Measurements from ENCODE around the gene ADISSP.

The ADISSP gene

GRCh38 chr20:3778976-3779375 lies 11.4 kb upstream of the ADISSP start:
- no peak for DNase-seq

- peak in 1 of 2 donors; percentile 36 for DNase-seq
Measured at GRCh38 chr20:3777716-3778629, 10.4 kb upstream of the ADISSP start.

GRCh38 chr20:3777381-3777715 lies 9.8 kb upstream of the ADISSP start:
- no peak for DNase-seq

- no peak for DNase-seq
Measured at GRCh38 chr20:3775457-3776108, 8.0 kb upstream of the ADISSP start.

- no peak for DNase-seq
Measured at GRCh38 chr20:3771552-3772058, 4.1 kb upstream of the ADISSP start.

- DNase-seq = peak; percentile 73 to 88
Measured at GRCh38 chr20:3768342-3769130, 983 bp upstream of the ADISSP start.

GRCh38 chr20:3767110-3767426 lies 485 bp downstream of the ADISSP start:
- DNase-seq = no peak

- DNase-seq = no peak
Measured at GRCh38 chr20:3766422-3767109, 987 bp downstream of the ADISSP start.

- DNase-seq = no peak
Measured at GRCh38 chr20:3765171-3765882, 2.2 kb downstream of the ADISSP start.

- no peak for DNase-seq
Measured at GRCh38 chr20:3764659-3765058, 2.9 kb downstream of the ADISSP start.

GRCh38 chr20:3763671-3764601 lies 3.6 kb downstream of the ADISSP start:
- DNase-seq = no peak

- no peak for DNase-seq
Measured at GRCh38 chr20:3760655-3761348, 6.8 kb downstream of the ADISSP start.

- DNase-seq = no peak
Measured at GRCh38 chr20:3759884-3760283, 7.7 kb downstream of the ADISSP start.

GRCh38 chr20:3759316-3759823 lies 8.2 kb downstream of the ADISSP start:
- DNase-seq = no peak

- no peak for DNase-seq
Measured at GRCh38 chr20:3758566-3758965, 9.0 kb downstream of the ADISSP start.

GRCh38 chr20:3757268-3757667 lies 10.3 kb downstream of the ADISSP start:
- DNase-seq = no peak

- DNase-seq = no peak
Measured at GRCh38 chr20:3755814-3756480, 11.6 kb downstream of the ADISSP start.

GRCh38 chr20:3755269-3755668 lies 12.3 kb downstream of the ADISSP start:
- no peak for DNase-seq

GRCh38 chr20:3754276-3754630 lies 13.3 kb downstream of the ADISSP start:
- no peak for DNase-seq

Measured in bone marrow (tissue), 2 donors.